ENCODE measurements around the gene FLII. TPM values are rescaled to one million over a fixed set of nuclear protein-coding genes. Genes with fewer than 3 reads are reported as not detected.
A peak's percentile ranks its signal among the peaks of the same experiment; 100 is the strongest.

The FLII gene
- total RNA-seq, 1 experiment from 2014 or later = 264 TPM

DNA sequence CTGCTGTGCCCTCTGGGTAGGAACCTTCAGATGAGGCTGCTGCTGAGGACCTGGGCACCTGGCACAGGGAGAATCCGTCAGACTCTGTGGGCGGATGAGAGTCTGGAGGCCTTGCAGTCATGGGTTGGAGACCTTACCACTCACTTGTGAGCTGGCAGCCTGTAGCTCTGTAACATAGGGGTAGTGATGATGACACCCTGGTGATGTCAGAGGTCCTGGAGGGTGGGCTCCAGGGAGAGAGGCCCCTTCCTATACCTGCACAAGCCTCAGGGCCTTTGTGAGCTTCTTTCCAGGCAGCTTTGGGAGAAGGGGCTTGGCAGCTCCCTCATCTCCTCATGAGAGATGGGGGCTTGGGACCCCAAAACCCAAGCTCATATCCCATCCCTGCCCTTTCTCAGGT is 3.6 kb upstream of the FLII start:
- H3K9me2 ChIP-seq (ENCODE audit: insufficient read depth) = no peaks in the 10 kb centered on the region
- BruUV-seq (replicated peaks) = no TSS peak
- peak overlapping the region; percentile 99 for H3K4me2 ChIP-seq (ENCODE audit: low read length)
- peaks cover 5 to 8% of the 10 kb centered on the region in 2 experiments; a peak in 3 of 4 replicates for H3K36me3 ChIP-seq (ENCODE audit: control insufficient read depth in 1 of 2, insufficient read depth in 2 of 2, low read length in 2 of 2)
- H2AFZ ChIP-seq (ENCODE audit: low read depth, low read length, poor library complexity, severe bottlenecking) = no peak overlapping the region
- TF ChIP-seq, protein P1, sequence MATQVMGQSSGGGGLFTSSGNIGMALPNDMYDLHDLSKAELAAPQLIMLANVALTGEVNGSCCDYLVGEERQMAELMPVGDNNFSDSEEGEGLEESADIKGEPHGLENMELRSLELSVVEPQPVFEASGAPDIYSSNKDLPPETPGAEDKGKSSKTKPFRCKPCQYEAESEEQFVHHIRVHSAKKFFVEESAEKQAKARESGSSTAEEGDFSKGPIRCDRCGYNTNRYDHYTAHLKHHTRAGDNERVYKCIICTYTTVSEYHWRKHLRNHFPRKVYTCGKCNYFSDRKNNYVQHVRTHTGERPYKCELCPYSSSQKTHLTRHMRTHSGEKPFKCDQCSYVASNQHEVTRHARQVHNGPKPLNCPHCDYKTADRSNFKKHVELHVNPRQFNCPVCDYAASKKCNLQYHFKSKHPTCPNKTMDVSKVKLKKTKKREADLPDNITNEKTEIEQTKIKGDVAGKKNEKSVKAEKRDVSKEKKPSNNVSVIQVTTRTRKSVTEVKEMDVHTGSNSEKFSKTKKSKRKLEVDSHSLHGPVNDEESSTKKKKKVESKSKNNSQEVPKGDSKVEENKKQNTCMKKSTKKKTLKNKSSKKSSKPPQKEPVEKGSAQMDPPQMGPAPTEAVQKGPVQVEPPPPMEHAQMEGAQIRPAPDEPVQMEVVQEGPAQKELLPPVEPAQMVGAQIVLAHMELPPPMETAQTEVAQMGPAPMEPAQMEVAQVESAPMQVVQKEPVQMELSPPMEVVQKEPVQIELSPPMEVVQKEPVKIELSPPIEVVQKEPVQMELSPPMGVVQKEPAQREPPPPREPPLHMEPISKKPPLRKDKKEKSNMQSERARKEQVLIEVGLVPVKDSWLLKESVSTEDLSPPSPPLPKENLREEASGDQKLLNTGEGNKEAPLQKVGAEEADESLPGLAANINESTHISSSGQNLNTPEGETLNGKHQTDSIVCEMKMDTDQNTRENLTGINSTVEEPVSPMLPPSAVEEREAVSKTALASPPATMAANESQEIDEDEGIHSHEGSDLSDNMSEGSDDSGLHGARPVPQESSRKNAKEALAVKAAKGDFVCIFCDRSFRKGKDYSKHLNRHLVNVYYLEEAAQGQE (IDR thresholded peaks at IDR 0.05; ENCODE audit: low read depth) = no peak
- TF ChIP-seq ZNF274 (IDR thresholded peaks at IDR 0.05; ENCODE audit: low read depth, low read length) = no peak
- no peak for TF ChIP-seq RAD21 (IDR thresholded peaks at IDR 0.05; ENCODE audit: low read depth)
- TF ChIP-seq SIN3A (IDR thresholded peaks at IDR 0.05; ENCODE audit: low read depth) = no peak
- no peak for TF ChIP-seq EZH2phosphoT487 (IDR thresholded peaks at IDR 0.05; ENCODE audit: borderline replicate concordance)
- TF ChIP-seq FOSL1 (IDR thresholded peaks at IDR 0.05; ENCODE audit: low read depth) = no peak
- no peak for TF ChIP-seq TCF7L2 (IDR thresholded peaks at IDR 0.05; ENCODE audit: borderline replicate concordance, extremely low read depth, insufficient read depth, insufficient read length)
- ChIA-PET RAD21 (ENCODE audit: low non-redundant PET in 1 of 2, low total read pairs in 2 of 2, uncharacterized antibody in 2 of 2, unreplicated experiment in 2 of 2) (no interaction called here), CTCF (no interaction called here), POLR2A (no interaction called here)
- intact Hi-C loops (cut with micrococcal nuclease) = loop anchor here (5.0 kb wide), 1 partner anchor 50 kb away; the partner anchor contains the start of gene TOP3A
- ATAC-seq (no peak), DNase-seq (ENCODE audit: low read depth, low spot score) (no peak)
- H3K4me3 ChIP-seq (replicated peaks in 1 of 2; ENCODE audit: low read depth in 1 of 2, low read length in 2 of 2) = peak overlapping the region in 1 of 2 experiments; percentile 86; a peak in 2 of 4 replicates
- H3K9ac ChIP-seq (ENCODE audit: low read length) = peak overlapping the region; percentile 86
- H3K9me3 ChIP-seq (ENCODE audit: control insufficient read depth in 1 of 2, insufficient read depth in 1 of 2, low read depth in 1 of 2, low read length in 2 of 2) = no peaks in the 10 kb centered on the region
- H3K27ac ChIP-seq (ENCODE audit: low read depth, low read length) = peak overlapping the region; percentile 94
- H3K79me2 ChIP-seq (ENCODE audit: insufficient read depth, low read length) = peaks cover 30% of the 10 kb centered on the region
- no peaks in the 10 kb centered on the region for H3K27me3 ChIP-seq (ENCODE audit: insufficient read depth, low read length)
- H4K20me1 ChIP-seq (ENCODE audit: insufficient read depth) = no peaks in the 10 kb centered on the region
- peaks cover 27 to 37% of the 10 kb centered on the region in 2 experiments for H3K4me1 ChIP-seq (ENCODE audit: control insufficient read depth in 1 of 2, insufficient read depth in 2 of 2, low read length in 2 of 2)

All from HCT116 (cell line).